B cell (primary cell): Measurements from ENCODE around the gene LAMTOR3.

Experiments used
- EZH2 ChIP-seq: IDR thresholded peaks from 2 replicates; pipeline ENCODE4 v1.6.1; 2012; ENCODE audit warnings: borderline replicate concordance, low read depth, mild to moderate bottlenecking, moderate library complexity, low read length; ENCODE audit not compliant: insufficient read depth, poor library complexity, severe bottlenecking
- TF ChIP-seq, protein P1 (sequence below): fragments of 200-600 bp; IDR thresholded peaks from one replicate; pipeline ENCODE4 v1.8.0; 2022; ENCODE audit warnings: antibody characterized with exemption, mild to moderate bottlenecking

DNA sequence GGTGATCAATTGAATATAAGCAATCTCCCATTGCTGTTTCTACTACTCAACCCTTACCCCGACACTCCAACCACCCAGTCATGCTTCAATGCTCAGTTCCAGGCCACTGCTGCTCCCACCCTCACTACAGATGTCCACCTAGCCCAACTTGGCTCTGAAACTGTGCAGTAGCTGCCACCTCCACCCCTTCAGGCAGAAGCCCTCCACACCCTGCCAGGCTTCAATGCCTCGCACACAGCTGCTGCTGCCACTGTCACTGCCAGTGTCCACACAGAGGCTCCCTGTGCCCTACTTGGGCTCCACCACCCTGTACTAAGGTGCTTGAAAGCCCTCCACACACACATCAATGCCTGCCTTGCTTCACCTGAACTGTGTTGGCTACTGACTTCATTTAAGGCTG, 34.6 kb downstream of the LAMTOR3 start:
- TF ChIP-seq, protein P1, sequence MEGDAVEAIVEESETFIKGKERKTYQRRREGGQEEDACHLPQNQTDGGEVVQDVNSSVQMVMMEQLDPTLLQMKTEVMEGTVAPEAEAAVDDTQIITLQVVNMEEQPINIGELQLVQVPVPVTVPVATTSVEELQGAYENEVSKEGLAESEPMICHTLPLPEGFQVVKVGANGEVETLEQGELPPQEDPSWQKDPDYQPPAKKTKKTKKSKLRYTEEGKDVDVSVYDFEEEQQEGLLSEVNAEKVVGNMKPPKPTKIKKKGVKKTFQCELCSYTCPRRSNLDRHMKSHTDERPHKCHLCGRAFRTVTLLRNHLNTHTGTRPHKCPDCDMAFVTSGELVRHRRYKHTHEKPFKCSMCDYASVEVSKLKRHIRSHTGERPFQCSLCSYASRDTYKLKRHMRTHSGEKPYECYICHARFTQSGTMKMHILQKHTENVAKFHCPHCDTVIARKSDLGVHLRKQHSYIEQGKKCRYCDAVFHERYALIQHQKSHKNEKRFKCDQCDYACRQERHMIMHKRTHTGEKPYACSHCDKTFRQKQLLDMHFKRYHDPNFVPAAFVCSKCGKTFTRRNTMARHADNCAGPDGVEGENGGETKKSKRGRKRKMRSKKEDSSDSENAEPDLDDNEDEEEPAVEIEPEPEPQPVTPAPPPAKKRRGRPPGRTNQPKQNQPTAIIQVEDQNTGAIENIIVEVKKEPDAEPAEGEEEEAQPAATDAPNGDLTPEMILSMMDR = no peak
- no peak for TF ChIP-seq EZH2
